ENCODE data around the gene PCCA.
"Not testable (repeated sequence)": the region's sequence is repeated elsewhere in the genome, so short reads cannot be mapped to it uniquely, and the experiment has no call there.

PCCA gene

DNA sequence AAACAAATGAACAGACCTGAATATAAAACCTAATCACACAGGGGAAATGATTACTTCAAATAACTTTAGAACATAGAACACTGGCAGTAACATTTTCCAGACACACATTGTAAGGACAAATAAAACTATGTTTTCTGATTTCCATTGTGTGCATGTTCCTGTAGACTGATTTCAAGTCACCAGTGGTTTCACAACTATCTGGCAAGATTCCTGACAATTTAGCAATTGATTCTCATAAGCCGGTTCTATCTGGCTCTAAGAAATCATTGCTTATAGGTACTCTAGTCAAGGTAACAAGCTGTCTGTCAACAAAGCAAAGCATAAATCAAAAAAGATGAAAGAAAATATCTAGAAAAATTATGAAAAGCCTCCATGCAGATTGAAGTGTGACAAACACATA, 19.6 kb upstream of the PCCA start:
- no peaks in the 10 kb centered on the region for H3K4me1 ChIP-seq (ENCODE audit: control insufficient read depth, insufficient read depth, low read length, poor library complexity, severe bottlenecking)

DNA sequence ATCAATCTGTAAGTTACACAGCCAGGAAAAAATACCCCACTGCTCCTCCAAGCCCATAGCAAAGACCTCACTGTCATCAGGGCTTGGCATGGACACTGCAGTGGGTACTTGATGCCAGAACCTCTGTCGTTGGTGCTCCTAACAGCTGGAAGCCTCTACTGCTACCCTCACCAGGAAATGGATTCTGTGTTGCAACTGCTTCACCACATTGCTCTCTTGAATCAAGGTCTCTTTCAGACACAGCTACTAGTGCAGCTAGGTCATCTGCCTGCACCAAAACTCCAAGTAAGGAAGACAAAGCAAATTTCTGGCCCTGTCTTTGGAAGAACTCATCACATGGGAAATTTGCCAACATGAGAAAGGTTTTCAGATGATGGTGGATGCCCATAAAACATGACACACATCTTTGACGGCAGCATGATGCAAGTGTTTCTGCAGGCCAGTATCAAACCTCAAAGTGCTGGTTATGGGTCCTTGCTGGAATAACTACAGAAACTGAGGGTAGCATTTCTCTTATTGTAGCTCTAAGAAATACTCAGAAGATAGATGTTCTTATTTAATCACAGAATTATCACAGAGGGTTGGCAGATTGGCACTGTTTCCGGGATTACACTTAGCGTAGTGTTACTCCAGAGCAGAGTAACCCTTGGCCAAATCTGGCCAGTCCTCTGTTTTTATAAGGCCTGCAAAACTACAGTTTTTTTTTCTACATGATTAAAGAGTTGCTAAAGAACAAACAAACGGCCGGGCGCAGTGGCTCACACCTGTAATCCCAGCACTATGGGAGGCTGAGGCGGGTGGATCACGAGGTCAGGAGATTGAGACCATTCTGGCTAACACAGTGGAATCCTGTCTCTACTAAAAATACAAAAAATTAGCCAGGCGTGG, 12.9 kb upstream of the PCCA start:
- Histone ChIP-seq H3K36me3 (ENCODE audit: control insufficient read depth, insufficient read depth, low read length) (no peaks in the 10 kb centered on the region), H3K27ac (ENCODE audit: low read depth, low read length, severe bottlenecking) (no peak overlapping the region)
- 79 to 82% methylated on average over 5 to 10 of the region's 10 CpGs for WGBS, 2 experiments (ENCODE audit: insufficient coverage in 2 of 2)

More for the DNA sequence above, 19.6 kb upstream of the PCCA start:
- no peak overlapping the region for H3K27ac ChIP-seq (ENCODE audit: low read depth, low read length, severe bottlenecking)
- WGBS, 2 experiments (ENCODE audit: insufficient coverage in 2 of 2), result 100% methylated on average over 1 of the region's 1 CpG; no CpG with 5 or more reads in 1 of the 2 experiments
- no peaks in the 10 kb centered on the region for H3K36me3 ChIP-seq (ENCODE audit: control insufficient read depth, insufficient read depth, low read length)
- H3K4me3 ChIP-seq (ENCODE audit: extremely low read depth, insufficient read depth, low read length, poor library complexity, severe bottlenecking), result no peak overlapping the region
- H3K9me3 ChIP-seq (ENCODE audit: control insufficient read depth, low read length), result no peaks in the 10 kb centered on the region

DNA sequence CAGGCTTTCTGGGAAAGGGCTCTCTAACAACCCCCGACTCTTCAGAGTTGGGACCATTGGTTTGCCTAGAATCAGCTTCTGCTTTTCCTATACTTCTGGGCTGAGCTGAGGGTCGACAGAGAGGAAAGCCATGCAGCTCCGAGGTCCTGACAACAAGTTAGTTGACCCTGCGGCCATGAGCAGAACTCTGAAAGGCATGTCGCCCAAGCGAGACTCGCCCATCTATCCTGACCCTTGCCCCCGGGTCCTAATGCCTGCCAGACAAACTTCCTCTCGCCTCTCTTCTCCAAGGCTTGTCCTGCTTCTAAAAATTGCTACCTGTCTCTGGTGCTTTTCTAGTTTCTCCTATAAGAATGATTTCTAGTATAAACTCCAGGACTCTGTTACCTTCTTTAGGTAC, 9.9 kb upstream of the PCCA start:
- not testable (repeated sequence) for H3K9me3 ChIP-seq (ENCODE audit: control insufficient read depth, low read length); H3K27ac ChIP-seq (ENCODE audit: low read depth, low read length, severe bottlenecking); H3K36me3 ChIP-seq (ENCODE audit: control insufficient read depth, insufficient read depth, low read length); H3K4me1 ChIP-seq (ENCODE audit: control insufficient read depth, insufficient read depth, low read length, poor library complexity, severe bottlenecking); H3K4me3 ChIP-seq (ENCODE audit: extremely low read depth, insufficient read depth, low read length, poor library complexity, severe bottlenecking)
- 76 to 85% methylated on average over 5 to 8 of the region's 9 CpGs for WGBS, 2 experiments (ENCODE audit: insufficient coverage in 2 of 2)

More for the DNA sequence above, 12.9 kb upstream of the PCCA start:
- no peak overlapping the region for H3K4me3 ChIP-seq (ENCODE audit: extremely low read depth, insufficient read depth, low read length, poor library complexity, severe bottlenecking)
- H3K4me1 ChIP-seq (ENCODE audit: control insufficient read depth, insufficient read depth, low read length, poor library complexity, severe bottlenecking), result no peaks in the 10 kb centered on the region
- no peaks in the 10 kb centered on the region for H3K9me3 ChIP-seq (ENCODE audit: control insufficient read depth, low read length)

DNA sequence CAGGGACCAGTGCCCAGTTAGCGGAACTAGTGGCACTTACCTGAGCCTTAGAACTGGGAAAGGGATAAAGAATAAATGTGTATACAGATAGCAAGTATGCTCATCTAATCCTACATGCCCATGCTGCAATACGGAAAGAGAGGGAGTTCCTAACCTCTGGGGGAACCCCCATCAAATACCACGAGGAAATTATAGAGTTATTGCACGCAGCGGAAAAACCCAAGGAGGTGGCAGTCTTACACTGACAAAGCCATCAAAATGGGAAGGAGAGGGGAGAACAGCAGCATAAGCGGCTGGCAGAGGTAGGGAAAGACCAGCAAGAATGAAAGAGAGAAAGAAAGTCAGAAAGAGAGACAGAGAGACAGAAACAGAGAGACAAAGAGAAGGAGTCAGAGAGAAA, 5.5 kb upstream of the PCCA start:
- H3K4me3 ChIP-seq (ENCODE audit: extremely low read depth, insufficient read depth, low read length, poor library complexity, severe bottlenecking); H3K36me3 ChIP-seq (ENCODE audit: control insufficient read depth, insufficient read depth, low read length); H3K4me1 ChIP-seq (ENCODE audit: control insufficient read depth, insufficient read depth, low read length, poor library complexity, severe bottlenecking); H3K9me3 ChIP-seq (ENCODE audit: control insufficient read depth, low read length); H3K27ac ChIP-seq (ENCODE audit: low read depth, low read length, severe bottlenecking): not testable (repeated sequence)
- WGBS, 2 experiments (ENCODE audit: insufficient coverage in 2 of 2), result 95 to 98% methylated on average over 3 to 4 of the region's 6 CpGs

- H3K4me3 ChIP-seq (ENCODE audit: extremely low read depth, insufficient read depth, low read length, poor library complexity, severe bottlenecking), result peak overlapping the region; percentile 86
- H3K27ac ChIP-seq (ENCODE audit: low read depth, low read length, severe bottlenecking), result peak overlapping the region; percentile 82
- peaks cover 6% of the 10 kb centered on the region for H3K36me3 ChIP-seq (ENCODE audit: control insufficient read depth, insufficient read depth, low read length)
- peaks cover 14% of the 10 kb centered on the region for H3K4me1 ChIP-seq (ENCODE audit: control insufficient read depth, insufficient read depth, low read length, poor library complexity, severe bottlenecking)
- no peaks in the 10 kb centered on the region for H3K9me3 ChIP-seq (ENCODE audit: control insufficient read depth, low read length)
- 45 to 46% methylated on average over 7 to 8 of the region's 12 CpGs for WGBS, 2 experiments (ENCODE audit: insufficient coverage in 2 of 2)
Observed at GRCh38 chr13:100088273-100088643, 635 bp upstream of the PCCA start.

DNA sequence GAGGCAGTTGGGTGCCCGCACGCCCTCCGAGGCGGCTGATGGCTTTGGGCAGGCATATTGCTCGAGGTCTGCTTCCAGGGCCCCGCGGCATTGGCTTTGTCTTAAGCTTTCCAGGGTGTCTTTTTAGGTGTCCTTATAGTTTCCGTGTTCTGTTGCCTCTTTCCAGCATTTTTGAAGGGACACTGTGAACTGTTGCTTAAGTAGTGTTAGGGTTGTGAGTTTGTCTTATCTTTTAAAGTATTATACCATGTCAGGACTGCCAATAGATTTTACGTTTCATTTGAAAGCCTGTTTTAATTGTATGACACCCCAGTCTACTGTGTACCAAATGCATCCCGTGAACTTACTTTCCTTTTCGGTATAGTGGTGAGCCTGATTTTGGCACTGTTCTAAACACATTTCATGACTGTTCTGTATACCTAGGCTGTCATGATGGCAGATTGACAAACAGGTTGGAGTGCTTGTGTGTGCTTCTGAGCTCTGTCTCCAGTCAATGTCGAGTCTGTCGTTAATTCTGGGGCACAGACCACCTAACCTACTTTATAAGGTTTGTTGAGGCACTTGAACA, 656 bp downstream of the PCCA start:
- Histone ChIP-seq H3K4me1 (ENCODE audit: control insufficient read depth, insufficient read depth, low read length, poor library complexity, severe bottlenecking) (peaks cover 14% of the 10 kb centered on the region), H3K36me3 (ENCODE audit: control insufficient read depth, insufficient read depth, low read length) (peaks cover 8% of the 10 kb centered on the region), H3K4me3 (ENCODE audit: extremely low read depth, insufficient read depth, low read length, poor library complexity, severe bottlenecking) (peak overlapping the region; percentile 86), H3K27ac (ENCODE audit: low read depth, low read length, severe bottlenecking) (peak overlapping the region; percentile 82), H3K9me3 (ENCODE audit: control insufficient read depth, low read length) (no peaks in the 10 kb centered on the region)
- WGBS, 2 experiments (ENCODE audit: insufficient coverage in 2 of 2), result 1 to 2% methylated on average over 6 to 10 of the region's 13 CpGs

DNA sequence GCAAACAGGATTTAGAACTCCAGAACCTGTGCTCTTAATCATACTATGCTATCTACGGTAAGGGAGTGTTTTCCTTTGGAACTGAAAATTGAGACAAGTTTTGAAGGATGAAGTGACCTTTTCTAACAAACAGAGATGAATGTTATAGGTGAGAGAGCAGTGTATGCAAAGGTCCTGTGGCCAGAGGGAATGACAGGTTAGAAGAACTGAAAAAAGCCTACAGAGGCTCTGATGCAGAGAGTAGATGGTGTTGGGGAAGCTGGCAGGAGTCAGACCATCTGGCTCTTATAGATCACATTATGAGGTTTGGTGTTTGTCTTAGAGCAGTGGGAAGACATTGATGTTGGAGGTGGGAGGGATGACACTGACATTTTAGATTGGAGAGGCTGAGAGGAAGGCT, 2.0 kb downstream of the PCCA start:
- H3K27ac ChIP-seq (ENCODE audit: low read depth, low read length, severe bottlenecking), result no peak overlapping the region
- H3K4me3 ChIP-seq (ENCODE audit: extremely low read depth, insufficient read depth, low read length, poor library complexity, severe bottlenecking), result no peak overlapping the region
- no peaks in the 10 kb centered on the region for H3K9me3 ChIP-seq (ENCODE audit: control insufficient read depth, low read length)
- H3K36me3 ChIP-seq (ENCODE audit: control insufficient read depth, insufficient read depth, low read length), result peaks cover 13% of the 10 kb centered on the region
- peaks cover 14% of the 10 kb centered on the region for H3K4me1 ChIP-seq (ENCODE audit: control insufficient read depth, insufficient read depth, low read length, poor library complexity, severe bottlenecking)
- 86 to 100% methylated on average over 1 of the region's 1 CpG for WGBS, 2 experiments (ENCODE audit: insufficient coverage in 2 of 2)

- peaks cover 10% of the 10 kb centered on the region for H3K36me3 ChIP-seq (ENCODE audit: control insufficient read depth, insufficient read depth, low read length)
- no peaks in the 10 kb centered on the region for H3K9me3 ChIP-seq (ENCODE audit: control insufficient read depth, low read length)
- H3K4me1 ChIP-seq (ENCODE audit: control insufficient read depth, insufficient read depth, low read length, poor library complexity, severe bottlenecking), result peaks cover 14% of the 10 kb centered on the region
- no peak overlapping the region for H3K27ac ChIP-seq (ENCODE audit: low read depth, low read length, severe bottlenecking)
- H3K4me3 ChIP-seq (ENCODE audit: extremely low read depth, insufficient read depth, low read length, poor library complexity, severe bottlenecking), result no peak overlapping the region
- 92 to 100% methylated on average over 2 of the region's 2 CpGs for WGBS, 2 experiments (ENCODE audit: insufficient coverage in 2 of 2)
Observed at GRCh38 chr13:100091391-100091790, 2.5 kb downstream of the PCCA start.

DNA sequence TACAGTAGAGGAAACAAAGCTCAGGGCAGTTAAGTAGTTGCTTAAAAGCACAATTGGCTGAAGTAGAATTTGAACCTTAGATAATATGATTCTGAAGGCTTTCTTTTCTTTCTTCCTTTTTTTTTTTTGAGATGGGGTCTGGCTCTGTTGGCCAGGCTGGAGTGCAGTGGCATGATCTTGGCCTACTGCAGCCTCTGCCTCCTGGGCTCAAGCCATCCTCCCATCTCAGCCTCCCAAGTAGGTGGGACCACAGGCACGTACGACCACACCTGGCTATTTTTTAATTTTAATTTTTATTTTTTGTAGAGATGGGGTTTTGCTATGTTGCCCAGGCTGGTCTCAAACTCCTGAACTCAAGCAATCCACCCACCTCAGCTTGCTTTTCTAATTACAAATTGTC, 3.4 kb downstream of the PCCA start:
- not testable (repeated sequence) for H3K27ac ChIP-seq (ENCODE audit: low read depth, low read length, severe bottlenecking); H3K36me3 ChIP-seq (ENCODE audit: control insufficient read depth, insufficient read depth, low read length); H3K9me3 ChIP-seq (ENCODE audit: control insufficient read depth, low read length); H3K4me3 ChIP-seq (ENCODE audit: extremely low read depth, insufficient read depth, low read length, poor library complexity, severe bottlenecking)
- no CpG with 5 or more reads among the region's 2 CpGs for WGBS, 2 experiments (ENCODE audit: insufficient coverage in 2 of 2)
- H3K4me1 ChIP-seq (ENCODE audit: control insufficient read depth, insufficient read depth, low read length, poor library complexity, severe bottlenecking), result peaks cover 14% of the 10 kb centered on the region

DNA sequence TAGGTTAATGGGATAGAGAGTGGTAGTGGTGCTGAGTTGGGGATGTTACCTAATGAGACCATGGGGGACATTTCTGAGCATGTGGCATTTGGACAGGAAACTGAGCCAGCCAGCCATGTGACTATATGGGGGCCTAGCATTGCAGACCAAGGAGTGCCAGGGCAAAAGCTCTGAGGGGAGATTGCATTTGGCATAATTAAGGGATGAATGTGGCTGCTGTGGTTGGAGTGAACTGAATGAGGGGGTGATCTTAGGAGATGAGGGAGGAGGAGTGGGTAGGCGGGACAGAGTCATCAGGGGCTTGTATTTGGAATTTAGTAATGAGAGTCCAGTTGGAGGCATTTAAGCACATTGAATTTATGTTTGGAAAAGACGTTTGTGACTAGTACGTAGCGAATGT, 6.6 kb downstream of the PCCA start:
- H3K4me3 ChIP-seq (ENCODE audit: extremely low read depth, insufficient read depth, low read length, poor library complexity, severe bottlenecking), result no peak overlapping the region
- H3K9me3 ChIP-seq (ENCODE audit: control insufficient read depth, low read length), result no peaks in the 10 kb centered on the region
- H3K36me3 ChIP-seq (ENCODE audit: control insufficient read depth, insufficient read depth, low read length), result peaks cover 10% of the 10 kb centered on the region
- WGBS, 2 experiments (ENCODE audit: insufficient coverage in 2 of 2), result 95 to 97% methylated on average over 4 of the region's 4 CpGs
- H3K27ac ChIP-seq (ENCODE audit: low read depth, low read length, severe bottlenecking), result no peak overlapping the region
- peaks cover 4% of the 10 kb centered on the region for H3K4me1 ChIP-seq (ENCODE audit: control insufficient read depth, insufficient read depth, low read length, poor library complexity, severe bottlenecking)

- 99 to 100% methylated on average over 3 to 6 of the region's 7 CpGs for WGBS, 2 experiments (ENCODE audit: insufficient coverage in 2 of 2)
- Histone ChIP-seq H3K27ac (ENCODE audit: low read depth, low read length, severe bottlenecking) (no peak overlapping the region), H3K4me1 (ENCODE audit: control insufficient read depth, insufficient read depth, low read length, poor library complexity, severe bottlenecking) (peaks cover 4% of the 10 kb centered on the region), H3K9me3 (ENCODE audit: control insufficient read depth, low read length) (no peaks in the 10 kb centered on the region), H3K4me3 (ENCODE audit: extremely low read depth, insufficient read depth, low read length, poor library complexity, severe bottlenecking) (no peak overlapping the region), H3K36me3 (ENCODE audit: control insufficient read depth, insufficient read depth, low read length) (peaks cover 10% of the 10 kb centered on the region)
Observed at GRCh38 chr13:100096526-100096925, 7.6 kb downstream of the PCCA start.

Measured in mesodermal cell (in vitro differentiated cells).